ENCODE results near the gene LENG1.

Gene LENG1

GRCh38 chr19:54152878-54153524 lies 6.5 kb downstream of the LENG1 start:
- no peak overlapping the region for H3K14ac ChIP-seq (ENCODE audit: low read length)
- WGBS (ENCODE audit: extremely low coverage, insufficient coverage, insufficient read length), result no CpG with 5 or more reads among the region's 25 CpGs
- no peak overlapping the region for H3K18ac ChIP-seq (ENCODE audit: low read length)
- H3K79me2 ChIP-seq (ENCODE audit: control insufficient read depth, insufficient read depth, low read length, poor library complexity), result no peaks in the 10 kb centered on the region
- H2AK5ac ChIP-seq (ENCODE audit: low read length), result no peak overlapping the region
- H2BK120ac ChIP-seq (ENCODE audit: insufficient read depth, low read length, poor library complexity), result no peak overlapping the region
- H4K91ac ChIP-seq (ENCODE audit: low read depth, low read length), result no peak overlapping the region
- H3K36me3 ChIP-seq (ENCODE audit: control insufficient read depth in 1 of 2, insufficient read depth in 2 of 2, low read length in 2 of 2), result peaks cover 86 to 94% of the 10 kb centered on the region in 2 experiments
- no peak overlapping the region for H4K8ac ChIP-seq (ENCODE audit: low read depth, low read length)
- H3K79me1 ChIP-seq (ENCODE audit: low read length), result no peaks in the 10 kb centered on the region
- H4K12ac ChIP-seq (ENCODE audit: low read depth, low read length), result no peak overlapping the region
- no peak overlapping the region for H3K23ac ChIP-seq (ENCODE audit: low read length)
- H3K27ac ChIP-seq (ENCODE audit: low read depth, low read length), result no peak overlapping the region
- no peak for DNase-seq
- H3K4me2 ChIP-seq (ENCODE audit: low read length), result no peak overlapping the region
- H3K4ac ChIP-seq (ENCODE audit: low read depth, low read length), result no peak overlapping the region
- no peaks in the 10 kb centered on the region for H3K27me3 ChIP-seq (ENCODE audit: insufficient read depth, low read length)
- H2AFZ ChIP-seq (ENCODE audit: insufficient read depth, low read length, poor library complexity), result no peak overlapping the region
- no peak overlapping the region for H3K4me3 ChIP-seq (ENCODE audit: low read depth, low read length)
- peaks cover 1% of the 10 kb centered on the region for H3K9me3 ChIP-seq (ENCODE audit: insufficient read depth, low read depth, low read length)
- H3K4me1 ChIP-seq (ENCODE audit: control insufficient read depth in 1 of 2, insufficient read depth in 2 of 2, low read length in 2 of 2), result peaks cover 0 to 2% of the 10 kb centered on the region in 2 experiments
- H3K9ac ChIP-seq (ENCODE audit: low read length), result no peak overlapping the region
- no peak overlapping the region for H2BK12ac ChIP-seq (ENCODE audit: low read length)
- H2BK5ac ChIP-seq (ENCODE audit: low read depth, low read length, poor library complexity), result no peak overlapping the region

GRCh38 chr19:54152267-54152666 lies 7.3 kb downstream of the LENG1 start:
- Histone ChIP-seq H2AK5ac (ENCODE audit: low read length) (no peak overlapping the region), H3K36me3 (ENCODE audit: control insufficient read depth in 1 of 2, insufficient read depth in 2 of 2, low read length in 2 of 2) (peaks cover 91 to 95% of the 10 kb centered on the region in 2 experiments), H2AFZ (ENCODE audit: insufficient read depth, low read length, poor library complexity) (no peak overlapping the region), H3K9me3 (ENCODE audit: insufficient read depth, low read depth, low read length) (peaks cover 1% of the 10 kb centered on the region), H3K79me1 (ENCODE audit: low read length) (no peaks in the 10 kb centered on the region), H2BK12ac (ENCODE audit: low read length) (no peak overlapping the region), H2BK120ac (ENCODE audit: insufficient read depth, low read length, poor library complexity) (no peak overlapping the region), H3K79me2 (ENCODE audit: control insufficient read depth, insufficient read depth, low read length, poor library complexity) (no peaks in the 10 kb centered on the region), H3K27me3 (ENCODE audit: insufficient read depth, low read length) (no peaks in the 10 kb centered on the region), H4K12ac (ENCODE audit: low read depth, low read length) (no peak overlapping the region), H4K91ac (ENCODE audit: low read depth, low read length) (no peak overlapping the region), H3K14ac (ENCODE audit: low read length) (no peak overlapping the region), H3K4me2 (ENCODE audit: low read length) (no peak overlapping the region), H2BK5ac (ENCODE audit: low read depth, low read length, poor library complexity) (no peak overlapping the region), H3K4ac (ENCODE audit: low read depth, low read length) (no peak overlapping the region), H3K4me3 (ENCODE audit: low read depth, low read length) (no peak overlapping the region), H3K4me1 (ENCODE audit: control insufficient read depth in 1 of 2, insufficient read depth in 2 of 2, low read length in 2 of 2) (peaks cover 0 to 2% of the 10 kb centered on the region in 2 experiments), H3K23ac (ENCODE audit: low read length) (no peak overlapping the region), H3K27ac (ENCODE audit: low read depth, low read length) (no peak overlapping the region), H4K8ac (ENCODE audit: low read depth, low read length) (no peak overlapping the region), H3K9ac (ENCODE audit: low read length) (no peak overlapping the region), H3K18ac (ENCODE audit: low read length) (no peak overlapping the region)
- no peak for DNase-seq
- no CpG with 5 or more reads among the region's 12 CpGs for WGBS (ENCODE audit: extremely low coverage, insufficient coverage, insufficient read length)

GRCh38 chr19:54151362-54152035 lies 8.0 kb downstream of the LENG1 start:
- H4K12ac ChIP-seq (ENCODE audit: low read depth, low read length), result no peak overlapping the region
- no peak overlapping the region for H2BK5ac ChIP-seq (ENCODE audit: low read depth, low read length, poor library complexity)
- H3K27me3 ChIP-seq (ENCODE audit: insufficient read depth, low read length), result no peaks in the 10 kb centered on the region
- H3K4ac ChIP-seq (ENCODE audit: low read depth, low read length), result no peak overlapping the region
- H3K4me3 ChIP-seq (ENCODE audit: low read depth, low read length), result no peak overlapping the region
- no peak overlapping the region for H2AFZ ChIP-seq (ENCODE audit: insufficient read depth, low read length, poor library complexity)
- H3K4me1 ChIP-seq (ENCODE audit: control insufficient read depth in 1 of 2, insufficient read depth in 2 of 2, low read length in 2 of 2), result no peaks in the 10 kb centered on the region
- H2BK120ac ChIP-seq (ENCODE audit: insufficient read depth, low read length, poor library complexity), result no peak overlapping the region
- H3K79me1 ChIP-seq (ENCODE audit: low read length), result no peaks in the 10 kb centered on the region
- no CpG with 5 or more reads among the region's 23 CpGs for WGBS (ENCODE audit: extremely low coverage, insufficient coverage, insufficient read length)
- H2BK12ac ChIP-seq (ENCODE audit: low read length), result no peak overlapping the region
- no peak overlapping the region for H4K91ac ChIP-seq (ENCODE audit: low read depth, low read length)
- H3K4me2 ChIP-seq (ENCODE audit: low read length), result no peak overlapping the region
- H3K9me3 ChIP-seq (ENCODE audit: insufficient read depth, low read depth, low read length), result peaks cover 1% of the 10 kb centered on the region
- no peak overlapping the region for H3K23ac ChIP-seq (ENCODE audit: low read length)
- H3K27ac ChIP-seq (ENCODE audit: low read depth, low read length), result no peak overlapping the region
- no peak overlapping the region for H4K8ac ChIP-seq (ENCODE audit: low read depth, low read length)
- no peak overlapping the region for H3K14ac ChIP-seq (ENCODE audit: low read length)
- no peak overlapping the region for H3K18ac ChIP-seq (ENCODE audit: low read length)
- no peak for DNase-seq
- H3K79me2 ChIP-seq (ENCODE audit: control insufficient read depth, insufficient read depth, low read length, poor library complexity), result no peaks in the 10 kb centered on the region
- peaks cover 91 to 96% of the 10 kb centered on the region in 2 experiments for H3K36me3 ChIP-seq (ENCODE audit: control insufficient read depth in 1 of 2, insufficient read depth in 2 of 2, low read length in 2 of 2)
- H3K9ac ChIP-seq (ENCODE audit: low read length), result no peak overlapping the region
- H2AK5ac ChIP-seq (ENCODE audit: low read length), result no peak overlapping the region

- Histone ChIP-seq H3K79me1 (ENCODE audit: low read length) (no peaks in the 10 kb centered on the region), H2AK5ac (ENCODE audit: low read length) (no peak overlapping the region), H3K4me3 (ENCODE audit: low read depth, low read length) (no peak overlapping the region), H3K9ac (ENCODE audit: low read length) (no peak overlapping the region), H3K4me2 (ENCODE audit: low read length) (no peak overlapping the region), H3K18ac (ENCODE audit: low read length) (no peak overlapping the region), H3K9me3 (ENCODE audit: insufficient read depth, low read depth, low read length) (peaks cover 1% of the 10 kb centered on the region), H3K79me2 (ENCODE audit: control insufficient read depth, insufficient read depth, low read length, poor library complexity) (no peaks in the 10 kb centered on the region), H4K12ac (ENCODE audit: low read depth, low read length) (no peak overlapping the region), H3K23ac (ENCODE audit: low read length) (no peak overlapping the region), H4K8ac (ENCODE audit: low read depth, low read length) (no peak overlapping the region), H3K4ac (ENCODE audit: low read depth, low read length) (no peak overlapping the region), H2AFZ (ENCODE audit: insufficient read depth, low read length, poor library complexity) (no peak overlapping the region), H2BK120ac (ENCODE audit: insufficient read depth, low read length, poor library complexity) (no peak overlapping the region), H3K4me1 (ENCODE audit: control insufficient read depth in 1 of 2, insufficient read depth in 2 of 2, low read length in 2 of 2) (no peaks in the 10 kb centered on the region), H3K36me3 (ENCODE audit: control insufficient read depth in 1 of 2, insufficient read depth in 2 of 2, low read length in 2 of 2) (peaks cover 96 to 98% of the 10 kb centered on the region in 2 experiments), H3K27ac (ENCODE audit: low read depth, low read length) (no peak overlapping the region), H4K91ac (ENCODE audit: low read depth, low read length) (no peak overlapping the region), H2BK12ac (ENCODE audit: low read length) (no peak overlapping the region), H3K27me3 (ENCODE audit: insufficient read depth, low read length) (no peaks in the 10 kb centered on the region), H3K14ac (ENCODE audit: low read length) (no peak overlapping the region), H2BK5ac (ENCODE audit: low read depth, low read length, poor library complexity) (no peak overlapping the region)
- no CpG with 5 or more reads among the region's 12 CpGs for WGBS (ENCODE audit: extremely low coverage, insufficient coverage, insufficient read length)
- DNase-seq, result no peak
Measured at GRCh38 chr19:54149021-54149812, 10.3 kb downstream of the LENG1 start.
